RWPE2 (cell line): ENCODE data around the gene KDM4C.

Source experiments
- ATAC-seq: fragments of 200-7000 bp; cut with Tn5 transposase; 3 replicates; pipeline ENCODE4 v1.9.1; 2021; ENCODE audit warnings: low read depth
- DNase-seq: peaks from one replicate; pipeline ENCODE4 v3.0.0-alpha.2; 2020; ENCODE audit warnings: low spot score
- H3K27ac ChIP-seq: fragments of 450-650 bp; 2 replicates; pipeline ENCODE4 v1.5.1; 2017; ENCODE audit warnings: mild to moderate bottlenecking; ENCODE audit not compliant: poor library complexity, severe bottlenecking
- H3K27me3 ChIP-seq: fragments of 250-450 bp; sonication (Bioruptor Pico); 2 replicates; pipeline ENCODE4 v1.5.1; 2021; ENCODE audit warnings: mild to moderate bottlenecking, moderate library complexity; ENCODE audit not compliant: insufficient read depth, poor library complexity, severe bottlenecking
- H3K36me3 ChIP-seq: fragments of 250-450 bp; sonication (Bioruptor Pico); 2 replicates; pipeline ENCODE4 v1.5.1; 2020; ENCODE audit warnings: low read depth, mild to moderate bottlenecking, moderate library complexity
- H3K4me1 ChIP-seq: fragments of 250-450 bp; sonication (Bioruptor Pico); 2 replicates; pipeline ENCODE4 v1.5.1; 2021; ENCODE audit warnings: mild to moderate bottlenecking, moderate library complexity; ENCODE audit not compliant: insufficient read depth, poor library complexity, severe bottlenecking
- H3K4me3 ChIP-seq: fragments of 250-450 bp; sonication (Bioruptor Pico); 2 replicates; pipeline ENCODE4 v1.5.1; 2021; ENCODE audit warnings: mild to moderate bottlenecking, moderate library complexity; ENCODE audit not compliant: severe bottlenecking
- H3K9me3 ChIP-seq: fragments of 250-450 bp; sonication (Bioruptor Pico); 2 replicates; pipeline ENCODE4 v1.5.1; 2021; ENCODE audit warnings: mild to moderate bottlenecking, moderate library complexity; ENCODE audit not compliant: severe bottlenecking
- TF ChIP-seq, protein P1 (sequence below): fragments of 450-650 bp; IDR thresholded peaks from one replicate; pipeline ENCODE4 v1.5.1; 2017; ENCODE audit warnings: mild to moderate bottlenecking, moderate library complexity; ENCODE audit not compliant: poor library complexity, severe bottlenecking

The KDM4C gene

DNA sequence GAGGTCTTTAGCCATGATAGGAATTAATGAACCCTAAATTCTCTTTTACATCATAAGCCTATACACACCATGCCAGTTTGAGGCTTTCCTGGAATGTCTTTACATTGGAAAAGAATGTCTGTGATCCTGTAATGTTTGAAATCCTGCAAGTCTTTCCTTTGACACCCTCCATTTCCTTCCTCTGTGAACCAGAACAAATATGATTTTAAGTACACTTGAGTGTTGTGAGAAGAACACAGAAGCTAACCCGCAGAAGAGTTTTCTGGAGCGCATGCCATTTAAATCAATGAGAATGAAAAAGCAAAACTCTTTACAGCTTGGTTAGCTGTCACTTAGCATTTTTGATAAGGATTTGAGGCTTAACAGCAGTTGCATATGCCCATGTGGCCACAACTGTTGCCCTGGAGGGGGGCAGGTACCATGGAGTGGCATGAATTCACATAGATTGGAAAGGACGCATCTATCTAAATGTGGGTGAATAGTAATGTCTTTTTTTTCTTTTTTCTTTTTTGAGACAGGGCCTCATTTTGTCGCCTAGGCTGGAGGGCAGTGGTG lies 372.6 kb downstream of the KDM4C start:
- DNase-seq (no peak), ATAC-seq (no peak)
- no peak overlapping the region for H3K4me3 ChIP-seq
- H3K27me3 ChIP-seq = no peaks in the 10 kb centered on the region
- H3K9me3 ChIP-seq = no peaks in the 10 kb centered on the region
- no peak overlapping the region for H3K27ac ChIP-seq
- H3K36me3 ChIP-seq = no peaks in the 10 kb centered on the region
- H3K4me1 ChIP-seq = no peaks in the 10 kb centered on the region
- TF ChIP-seq, protein P1, sequence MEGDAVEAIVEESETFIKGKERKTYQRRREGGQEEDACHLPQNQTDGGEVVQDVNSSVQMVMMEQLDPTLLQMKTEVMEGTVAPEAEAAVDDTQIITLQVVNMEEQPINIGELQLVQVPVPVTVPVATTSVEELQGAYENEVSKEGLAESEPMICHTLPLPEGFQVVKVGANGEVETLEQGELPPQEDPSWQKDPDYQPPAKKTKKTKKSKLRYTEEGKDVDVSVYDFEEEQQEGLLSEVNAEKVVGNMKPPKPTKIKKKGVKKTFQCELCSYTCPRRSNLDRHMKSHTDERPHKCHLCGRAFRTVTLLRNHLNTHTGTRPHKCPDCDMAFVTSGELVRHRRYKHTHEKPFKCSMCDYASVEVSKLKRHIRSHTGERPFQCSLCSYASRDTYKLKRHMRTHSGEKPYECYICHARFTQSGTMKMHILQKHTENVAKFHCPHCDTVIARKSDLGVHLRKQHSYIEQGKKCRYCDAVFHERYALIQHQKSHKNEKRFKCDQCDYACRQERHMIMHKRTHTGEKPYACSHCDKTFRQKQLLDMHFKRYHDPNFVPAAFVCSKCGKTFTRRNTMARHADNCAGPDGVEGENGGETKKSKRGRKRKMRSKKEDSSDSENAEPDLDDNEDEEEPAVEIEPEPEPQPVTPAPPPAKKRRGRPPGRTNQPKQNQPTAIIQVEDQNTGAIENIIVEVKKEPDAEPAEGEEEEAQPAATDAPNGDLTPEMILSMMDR = no peak

DNA sequence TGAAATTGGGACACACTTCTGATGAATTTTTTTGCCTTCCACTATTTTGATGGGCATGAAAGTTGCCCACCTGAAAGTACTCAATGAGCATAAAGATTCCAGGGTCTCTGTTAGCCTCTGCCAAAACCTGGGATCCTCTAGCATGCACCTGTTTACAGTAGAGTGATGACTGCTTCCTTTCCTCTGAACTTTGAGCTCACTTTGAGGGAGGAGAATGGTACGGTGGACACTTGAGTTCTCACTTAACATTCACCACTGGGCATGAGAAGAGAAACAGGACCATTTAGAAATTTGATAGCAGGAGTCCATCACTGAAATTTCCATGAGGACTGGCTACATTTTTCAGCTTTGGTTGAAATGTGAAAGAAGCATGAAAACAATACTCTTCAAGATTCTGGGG lies 374.8 kb downstream of the KDM4C start:
- no peak for ATAC-seq

DNA sequence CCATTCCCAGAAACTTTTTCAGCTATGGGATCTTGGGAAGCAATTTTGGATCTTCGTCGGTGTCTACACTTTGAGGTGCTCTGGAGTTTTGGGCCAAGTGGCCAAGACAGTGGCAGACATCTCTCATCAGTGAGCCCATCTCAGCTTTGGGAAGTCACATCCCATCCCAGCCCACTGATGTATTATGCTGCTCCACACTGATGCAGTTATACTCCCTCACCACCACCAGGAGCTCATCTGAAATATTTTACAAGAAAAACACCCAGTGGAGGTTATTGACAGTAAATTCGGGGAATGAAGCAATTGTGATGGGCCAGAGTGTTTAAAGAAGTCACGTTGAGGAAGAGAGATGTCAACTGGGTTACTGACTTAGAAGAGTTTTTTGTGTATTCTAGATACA lies 378.0 kb downstream of the KDM4C start:
- H3K36me3 ChIP-seq = no peaks in the 10 kb centered on the region
- H3K4me3 ChIP-seq = no peak overlapping the region
- no peaks in the 10 kb centered on the region for H3K4me1 ChIP-seq
- ATAC-seq (no peak), DNase-seq (no peak)
- TF ChIP-seq, protein P1 = no peak
- no peaks in the 10 kb centered on the region for H3K27me3 ChIP-seq
- H3K9me3 ChIP-seq = no peaks in the 10 kb centered on the region
- H3K27ac ChIP-seq = no peak overlapping the region

More for the DNA sequence above, 374.8 kb downstream of the KDM4C start:
- Histone ChIP-seq H3K27ac (no peak overlapping the region), H3K27me3 (no peaks in the 10 kb centered on the region), H3K9me3 (no peaks in the 10 kb centered on the region), H3K4me3 (no peak overlapping the region), H3K4me1 (no peaks in the 10 kb centered on the region), H3K36me3 (no peaks in the 10 kb centered on the region)
- DNase-seq = no peak
- TF ChIP-seq, protein P1 = no peak

DNA sequence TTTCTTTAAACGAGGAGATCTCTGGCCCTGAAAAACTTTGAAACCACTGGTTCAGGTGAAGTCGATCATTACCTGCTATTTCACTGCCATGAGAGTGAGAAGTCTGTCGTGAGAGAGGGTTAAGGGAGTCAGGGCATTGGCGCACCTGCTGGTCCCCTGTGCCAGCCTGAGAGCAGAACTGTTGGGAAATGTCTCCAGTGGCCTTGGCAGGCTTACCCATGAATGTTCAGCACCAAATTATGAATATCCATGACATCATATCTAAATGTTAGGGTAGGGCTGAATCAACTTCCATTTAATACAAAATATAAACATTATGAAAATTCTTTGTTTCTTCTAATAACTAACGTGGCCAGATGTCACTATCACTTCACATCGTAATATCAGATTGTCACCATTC lies 379.3 kb downstream of the KDM4C start:
- TF ChIP-seq, protein P1 = no peak
- H3K9me3 ChIP-seq = no peaks in the 10 kb centered on the region
- no peaks in the 10 kb centered on the region for H3K27me3 ChIP-seq
- no peaks in the 10 kb centered on the region for H3K4me1 ChIP-seq
- no peak for DNase-seq
- no peaks in the 10 kb centered on the region for H3K36me3 ChIP-seq
- H3K4me3 ChIP-seq = no peak overlapping the region
- H3K27ac ChIP-seq = no peak overlapping the region
- ATAC-seq = no peak

DNA sequence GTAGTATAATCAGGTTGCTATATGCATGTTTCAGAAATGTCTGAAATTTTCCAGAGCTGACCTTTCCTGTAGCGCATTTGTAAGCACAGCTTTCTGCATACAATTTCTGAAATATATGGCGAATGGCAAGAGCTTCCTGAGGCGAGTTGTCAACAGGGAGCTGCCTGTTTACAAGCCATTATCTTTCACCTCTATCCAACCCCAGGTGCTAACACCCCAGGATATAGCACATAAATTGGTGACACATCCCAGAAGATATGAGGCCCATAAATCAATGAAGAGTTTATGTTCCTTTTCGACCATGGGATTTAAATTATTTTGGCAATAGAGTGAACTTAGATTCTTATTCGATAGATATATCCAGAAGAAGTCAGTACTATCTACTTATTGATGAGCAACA lies 379.8 kb downstream of the KDM4C start:
- no peaks in the 10 kb centered on the region for H3K36me3 ChIP-seq
- no peaks in the 10 kb centered on the region for H3K9me3 ChIP-seq
- H3K4me1 ChIP-seq = no peaks in the 10 kb centered on the region
- TF ChIP-seq, protein P1 = no peak
- no peak overlapping the region for H3K27ac ChIP-seq
- DNase-seq (no peak), ATAC-seq (no peak)
- H3K27me3 ChIP-seq = no peaks in the 10 kb centered on the region
- no peak overlapping the region for H3K4me3 ChIP-seq
